CD4-positive, alpha-beta T cell treated with Interleukin-17A for 4 hours (primary cell): ENCODE data around the gene UBE2L6.

Source experiments
- DNase-seq: peaks from one replicate; pipeline ENCODE4 v3.0.0-alpha.2; 2020; ENCODE audit warnings: mixed read lengths

The UBE2L6 gene

GRCh38 chr11:57527056-57527631, 40.3 kb downstream of the UBE2L6 start:
- peak; percentile 85 for DNase-seq

GRCh38 chr11:57523419-57523818, 44.1 kb downstream of the UBE2L6 start:
- DNase-seq = no peak

- DNase-seq = no peak
Observed at GRCh38 chr11:57521116-57521515, 46.4 kb downstream of the UBE2L6 start.

GRCh38 chr11:57516061-57516443, 51.4 kb downstream of the UBE2L6 start:
- no peak for DNase-seq

- peak; percentile 49 for DNase-seq
Observed at GRCh38 chr11:57515332-57516060, 52.0 kb downstream of the UBE2L6 start, which contains the start of gene SLC43A1. TSS of gene SLC43A1 (minus strand) at chr11:57515702. CDS start at chr11:57514111, 1,591 bp downstream.

- DNase-seq = peak; percentile 67
Observed at GRCh38 chr11:57514538-57515331, 52.7 kb downstream of the UBE2L6 start.

- peak; percentile 54 for DNase-seq
Observed at GRCh38 chr11:57513911-57514537, 53.4 kb downstream of the UBE2L6 start.

- DNase-seq = no peak
Observed at GRCh38 chr11:57513452-57513795, 54.0 kb downstream of the UBE2L6 start.

GRCh38 chr11:57512646-57513451, 54.6 kb downstream of the UBE2L6 start:
- no peak for DNase-seq

- peak; percentile 14 for DNase-seq
Observed at GRCh38 chr11:57511741-57512430, 55.6 kb downstream of the UBE2L6 start.

- no peak for DNase-seq
Observed at GRCh38 chr11:57508341-57509170, 58.9 kb downstream of the UBE2L6 start.

- no peak for DNase-seq
Observed at GRCh38 chr11:57506522-57506921, 61.0 kb downstream of the UBE2L6 start.

- no peak for DNase-seq
Observed at GRCh38 chr11:57504511-57504910, 63.0 kb downstream of the UBE2L6 start.

- no peak for DNase-seq
Observed at GRCh38 chr11:57502870-57503269, 64.6 kb downstream of the UBE2L6 start.

GRCh38 chr11:57502376-57502775, 65.1 kb downstream of the UBE2L6 start:
- no peak for DNase-seq

- no peak for DNase-seq
Observed at GRCh38 chr11:57501953-57502352, 65.5 kb downstream of the UBE2L6 start.
